Fibroblast of the aortic adventitia (primary cell): ENCODE results near the gene YARS1. TPM values are rescaled to one million over a fixed set of nuclear protein-coding genes. Genes with fewer than 3 reads are reported as not detected.

ENCODE experiments used
- DNase-seq: peaks from one replicate; pipeline ENCODE4 v3.0.0-alpha.2; 2010; ENCODE audit warnings: low read depth
- H3K4me3 ChIP-seq: 2 replicates; pipeline ENCODE4 v1.5.1; 2011; ENCODE audit warnings: low read depth, mild to moderate bottlenecking, control low read depth, low read length, moderate library complexity
- CTCF ChIP-seq: IDR thresholded peaks from 2 replicates; pipeline ENCODE4 v1.5.1; 2011; ENCODE audit warnings: mild to moderate bottlenecking, low read length, control low read depth, inconsistent platforms; ENCODE audit not compliant: insufficient read depth
- total RNA-seq: library from RNA; depleted of rRNA; stranded (reverse); fragments of >200 nt; gene quantifications from 2 replicates; pipeline ENCODE4 v1.2.3, GENCODE V29; 2012; ENCODE audit warnings: low replicate concordance

The YARS1 gene
- total RNA-seq, 1 donor, result 186 TPM

GRCh38 chr1:32816676-32817158 is 441 bp downstream of the YARS1 start:
- H3K4me3 ChIP-seq, result peak overlapping the region; percentile 98
- peak; percentile 59 for DNase-seq
- TF ChIP-seq CTCF, result no peak

DNA sequence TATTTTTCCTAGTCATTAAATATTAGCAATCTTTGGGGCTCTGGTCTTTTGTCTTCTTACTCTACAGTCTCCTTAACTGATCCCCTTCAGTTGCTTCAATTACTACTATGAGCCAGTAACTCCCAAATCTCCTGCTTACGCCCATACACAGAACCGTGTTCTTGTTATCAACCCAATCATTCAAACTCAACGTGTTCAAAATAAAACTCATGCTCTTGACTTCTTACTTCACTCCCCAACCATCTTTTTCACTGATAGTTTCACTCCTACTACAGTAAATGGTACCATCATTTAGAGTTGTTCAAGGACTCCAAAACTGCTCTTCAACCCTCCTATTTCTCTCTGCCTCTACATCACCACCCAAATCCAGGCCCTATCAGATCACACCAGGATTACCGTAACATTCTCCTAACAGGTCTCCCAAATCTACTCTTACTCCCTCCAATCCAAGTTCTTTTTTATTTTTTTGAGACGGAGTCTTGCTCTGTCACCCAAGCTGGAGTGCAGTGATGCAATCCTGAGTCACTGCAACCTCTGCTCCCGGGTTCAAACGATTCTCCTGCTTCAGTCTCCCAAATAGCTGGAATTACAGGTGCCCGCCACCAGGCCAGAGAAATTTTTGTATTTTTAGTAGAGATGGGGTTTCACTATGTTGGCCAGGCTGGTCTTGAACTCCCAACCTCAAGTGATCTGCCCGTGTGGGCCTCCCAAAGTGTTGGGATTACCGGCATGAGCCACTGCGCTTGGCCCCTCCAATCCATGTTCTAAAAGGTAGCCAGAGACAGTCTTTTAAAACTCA is 3.0 kb downstream of the YARS1 start:
- TF ChIP-seq CTCF, result no peak
- peak overlapping the region; percentile 35 for H3K4me3 ChIP-seq
- peak; percentile 54 for DNase-seq

DNA sequence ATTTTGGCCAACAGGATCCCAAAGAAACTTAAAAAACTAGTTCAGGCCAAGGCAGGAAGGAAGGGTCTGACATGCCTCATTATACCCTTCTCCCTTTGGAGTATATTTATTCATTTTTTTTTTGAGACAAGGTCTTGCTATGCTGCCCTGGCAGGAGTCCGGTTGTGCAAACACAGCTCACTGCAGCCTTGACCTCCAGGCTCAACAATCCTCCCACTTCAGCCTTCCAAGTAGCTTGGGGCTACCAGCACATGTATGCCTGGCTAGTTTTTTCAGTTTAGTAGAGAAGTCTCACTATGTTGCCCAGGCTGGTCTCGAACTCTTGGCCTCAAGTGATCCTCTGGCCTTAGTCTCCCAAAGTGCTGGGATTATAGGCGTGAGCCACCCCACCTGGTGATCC is 5.2 kb downstream of the YARS1 start:
- no peak for TF ChIP-seq CTCF
- no peak for DNase-seq
- no peak overlapping the region for H3K4me3 ChIP-seq

DNA sequence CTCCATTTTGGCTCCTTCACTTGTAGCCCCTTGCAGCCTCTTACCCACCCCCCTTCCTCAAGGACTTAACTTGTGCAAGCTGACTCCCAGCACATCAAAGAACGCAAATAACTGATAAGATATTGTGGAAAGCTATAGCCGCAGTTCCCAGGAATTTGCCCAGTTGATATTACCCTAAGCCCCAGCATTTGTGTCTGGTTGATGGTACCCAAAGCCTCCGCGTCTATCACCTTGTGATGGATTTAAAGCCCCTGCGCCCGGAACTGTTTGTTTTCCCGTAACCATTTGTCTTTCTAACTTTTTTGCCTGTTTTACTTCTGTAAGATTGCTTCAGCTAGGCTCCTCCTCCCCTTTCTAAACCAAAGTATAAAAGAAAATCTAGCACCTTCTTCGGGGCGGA is 5.9 kb downstream of the YARS1 start:
- no peak for TF ChIP-seq CTCF
- no peak overlapping the region for H3K4me3 ChIP-seq
- no peak for DNase-seq

DNA sequence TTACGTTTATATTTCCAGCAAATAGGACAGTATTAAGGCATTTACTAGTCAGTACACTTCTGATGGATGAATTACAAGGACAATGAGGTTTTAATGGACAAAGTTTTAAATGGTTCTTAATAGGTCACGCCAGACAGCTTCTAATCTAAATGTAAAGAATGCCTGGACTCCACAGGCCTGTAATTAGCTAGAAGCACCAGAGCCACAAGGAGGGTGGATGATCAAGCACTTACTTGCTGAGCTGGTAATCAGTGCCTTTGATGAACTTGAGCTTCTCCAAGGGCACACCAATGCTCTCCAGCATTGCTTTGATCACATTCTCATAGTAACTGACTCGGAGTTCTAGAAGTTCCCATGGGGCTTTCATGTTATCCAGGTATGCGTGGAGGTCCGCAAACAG is 6.8 kb downstream of the YARS1 start:
- no peak for TF ChIP-seq CTCF
- H3K4me3 ChIP-seq, result no peak overlapping the region
- DNase-seq, result no peak

DNA sequence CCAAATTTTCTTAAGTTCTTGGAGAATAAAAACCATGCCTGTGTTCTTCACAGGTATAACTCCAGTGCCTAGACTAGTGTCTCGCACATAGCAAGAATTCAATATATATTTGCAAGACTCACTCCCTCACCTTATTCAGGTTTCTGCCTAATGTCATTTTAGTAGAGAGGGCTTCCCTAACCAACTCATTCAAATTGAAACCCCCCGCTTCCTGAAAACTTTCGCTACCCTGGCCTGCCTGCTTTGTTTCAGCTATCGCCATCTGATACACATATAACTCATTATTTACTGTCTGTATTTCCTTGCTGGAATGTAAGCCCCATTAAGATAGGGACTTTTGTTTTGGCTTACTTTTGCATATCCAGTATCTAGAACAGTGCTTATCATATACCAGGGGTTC is 8.6 kb downstream of the YARS1 start:
- no peak for DNase-seq
- TF ChIP-seq CTCF, result no peak
- H3K4me3 ChIP-seq, result no peak overlapping the region
